GM12878 (cell line): ENCODE measurements around the gene LMF1. TPM values are rescaled to one million over a fixed set of nuclear protein-coding genes. Genes with fewer than 3 reads are reported as not detected.

Source experiments
- ATAC-seq: fragments of 200-7000 bp; cut with Tn5 transposase; 3 replicates; pipeline ENCODE4 v1.9.1; 2020; ENCODE audit warnings: mild to moderate bottlenecking, moderate library complexity
- BruUV-seq: library from RNA; stranded (reverse); fragments of 400-500 nt; replicated peaks from 2 replicates; lab custom pipeline; 2021; lab: Mats Ljungman, UMichigan
- CTCF ChIA-PET: fragments of 300-600 bp; sonication (Branson Sonifier 250); formaldehyde crosslinking; extraction: SDS; loops from one replicate; lab custom pipeline; 2021; ENCODE audit warnings: inconsistent platforms; lab: Yijun Ruan, JAX
- POLR2A ChIA-PET: fragments of 350-600 bp; formaldehyde crosslinking; extraction: SDS; loops from one replicate; lab custom pipeline; 2021; ENCODE audit warnings: inconsistent platforms; lab: Charles Lee
- RAD21 ChIA-PET: fragments of 300-600 bp; sonication (Branson Sonifier 250); formaldehyde crosslinking; loops from one replicate; lab custom pipeline; 2023; ENCODE audit warnings: antibody characterized with exemption; ENCODE audit not compliant: unreplicated experiment; lab: Charles Lee
- SMC1A ChIA-PET: fragments of 300-600 bp; sonication (Branson Sonifier 250); formaldehyde crosslinking; loops from one replicate; lab custom pipeline; 2023; ENCODE audit not compliant: unreplicated experiment, uncharacterized antibody; lab: Charles Lee
- DNase-seq: peaks from one replicate; pipeline ENCODE4 v3.0.0-alpha.2; 2011; ENCODE audit warnings: low read depth, low spot score
- FAIRE-seq: peaks from 3 replicates; lab custom pipeline; 2011; peaks lifted over from hg19 to GRCh38; lab: Jason Lieb, UNC
- H2AFZ ChIP-seq: 2 replicates; pipeline ENCODE4 v1.6.0; 2011; ENCODE audit warnings: low read depth, low read length, control low read depth; ENCODE audit not compliant: control insufficient read depth
- H3K27ac ChIP-seq: 2 replicates; pipeline ENCODE4 v1.5.1; 2011; ENCODE audit warnings: control low read depth; ENCODE audit not compliant: control insufficient read depth, insufficient read depth
- H3K27me3 ChIP-seq, 2 experiments: replicated peaks in 1 of 2; 2 replicates each; pipeline versions ENCODE4 v1.6.0 to v1.6.1; 2011; ENCODE audit warnings: low read length in 1 of 2; ENCODE audit not compliant: control insufficient read depth in 2 of 2, insufficient read depth in 2 of 2
- H3K36me3 ChIP-seq, 2 experiments: 2 replicates each; pipeline ENCODE4 v1.5.1; 2011; ENCODE audit warnings: low read length in 1 of 2; ENCODE audit not compliant: control insufficient read depth in 2 of 2, insufficient read depth in 2 of 2
- H3K4me1 ChIP-seq: 2 replicates; pipeline ENCODE4 v1.6.1; 2011; ENCODE audit warnings: mild to moderate bottlenecking, low read length, moderate library complexity, mixed read lengths; ENCODE audit not compliant: control insufficient read depth, insufficient read depth
- H3K4me2 ChIP-seq: 2 replicates; pipeline ENCODE4 v1.6.0; 2011; ENCODE audit warnings: control low read depth; ENCODE audit not compliant: control insufficient read depth, insufficient read depth
- H3K4me3 ChIP-seq: fragments of 200-600 bp; sonication (generic); 2 replicates; pipeline ENCODE4 v1.5.1; 2016
- H3K79me2 ChIP-seq: 2 replicates; pipeline ENCODE4 v1.6.0; 2011; ENCODE audit warnings: low read length; ENCODE audit not compliant: control insufficient read depth, insufficient read depth
- H3K9ac ChIP-seq: 2 replicates; pipeline ENCODE4 v1.8.0; 2011; ENCODE audit warnings: low read length, control low read depth, mixed read lengths; ENCODE audit not compliant: control insufficient read depth, insufficient read depth
- H3K9me3 ChIP-seq: replicated peaks from 3 replicates; pipeline ENCODE4 v1.5.1; 2011; ENCODE audit warnings: mild to moderate bottlenecking, low read length; ENCODE audit not compliant: control insufficient read depth, insufficient read depth
- H4K20me1 ChIP-seq: 2 replicates; pipeline ENCODE4 v1.6.0; 2011; ENCODE audit not compliant: control insufficient read depth, insufficient read depth
- ETV6 ChIP-seq, 2 experiments: fragments of 450-650 bp in 1 of 2; IDR thresholded peaks in 1 of 2; conservative IDR thresholded peaks in 1 of 2; 2 replicates each; pipeline ENCODE4 v1.6.1; 2014; ENCODE audit warnings: antibody characterized with exemption in 1 of 2, borderline replicate concordance in 1 of 2, low read depth in 1 of 2, mild to moderate bottlenecking in 1 of 2, moderate library complexity in 1 of 2
- GABPA ChIP-seq: IDR thresholded peaks from 2 replicates; pipeline ENCODE4 v1.6.1; 2014; ENCODE audit warnings: antibody characterized with exemption, low read depth, mild to moderate bottlenecking, inconsistent platforms
- JUNB ChIP-seq: IDR thresholded peaks from 2 replicates; pipeline ENCODE4 v1.6.1; 2016; ENCODE audit warnings: antibody characterized with exemption, mild to moderate bottlenecking
- JUND ChIP-seq: IDR thresholded peaks from 2 replicates; pipeline ENCODE4 v1.6.1; 2012; ENCODE audit warnings: low read depth, mild to moderate bottlenecking, low read length, improper control_type of control experiment, moderate library complexity
- KAT2A ChIP-seq: conservative IDR thresholded peaks from 2 replicates; pipeline ENCODE4 v1.6.1; 2011; ENCODE audit warnings: low read depth, low read length; ENCODE audit not compliant: control insufficient read depth
- KDM1A ChIP-seq: fragments of 200-600 bp; sonication (generic); IDR thresholded peaks from 2 replicates; pipeline ENCODE4 v1.6.1; 2016; ENCODE audit warnings: borderline replicate concordance
- SIN3A ChIP-seq: IDR thresholded peaks from 2 replicates; pipeline ENCODE4 v1.6.1; 2012; ENCODE audit warnings: low read depth, low read length, improper control_type of control experiment
- SIX5 ChIP-seq: IDR thresholded peaks from 2 replicates; pipeline ENCODE4 v1.6.1; 2011; ENCODE audit warnings: mild to moderate bottlenecking, low read depth, low read length, moderate library complexity; ENCODE audit not compliant: severe bottlenecking
- SMAD1 ChIP-seq: fragments of 450-650 bp; IDR thresholded peaks from 2 replicates; pipeline ENCODE4 v1.6.1; 2018; ENCODE audit warnings: mild to moderate bottlenecking, low read depth; ENCODE audit not compliant: partially characterized antibody
- ZNF207 ChIP-seq: fragments of 450-650 bp; IDR thresholded peaks from 2 replicates; pipeline ENCODE4 v1.6.1; 2014; ENCODE audit warnings: antibody characterized with exemption, mild to moderate bottlenecking, borderline replicate concordance
- ZNF24 ChIP-seq: fragments of 450-650 bp; IDR thresholded peaks from 2 replicates; pipeline ENCODE4 v1.6.1; 2017; ENCODE audit warnings: antibody characterized with exemption, mild to moderate bottlenecking
- ZSCAN29 ChIP-seq: fragments of 450-650 bp; IDR thresholded peaks from 2 replicates; pipeline ENCODE4 v1.6.1; 2017; ENCODE audit warnings: mild to moderate bottlenecking, moderate library complexity
- WGBS: methylation state at CpG from one replicate; pipeline ENCODE4 v1.1.6; 2016; ENCODE audit warnings: low lambda C conversion rate; ENCODE audit not compliant: insufficient replicate concordance, insufficient coverage; ENCODE audit errors: missing lambda C conversion rate; 5-methylcytosine and 5-hydroxymethylcytosine counted together
- in situ Hi-C: fragments of 300-500 bp; cut with MboI; formaldehyde crosslinking; loops from 9 replicates; pipeline ENCODE4 v1.14.3; 2018; ENCODE audit warnings: mixed read lengths
- intact Hi-C: fragments of 100-400 bp; cut with micrococcal nuclease; formaldehyde crosslinking; loops from one replicate; pipeline ENCODE4 v1.14.2; 2022; ENCODE audit not compliant: unreplicated experiment
- polyA plus RNA-seq, 11 experiments: library from polyadenylated mRNA; depleted of rRNA in 4 of 11; unstranded in 6 of 11; stranded (reverse) in 5 of 11; fragments of >200 nt; fragmentation: Nextera tagmentation in 4 of 11; fragmentation: Illumina TruSeq in 1 of 11; extraction: Ambion mirVana in 4 of 11; extraction: Trizol in 1 of 11; gene quantifications; 1 replicate in 1 of 11; 2 replicates in 10 of 11; pipeline versions ENCODE4 v1.2.1 to v1.2.3, GENCODE V29; 2011 to 2016; ENCODE audit warnings: inconsistent platforms in 2 of 11, missing spikeins in 2 of 11, low read depth in 1 of 11
- total RNA-seq, 4 experiments: library from RNA; depleted of rRNA in 3 of 4; stranded (reverse); fragments of >200 nt in 3 of 4; fragmentation: Illumina TruSeq in 1 of 4; extraction: Trizol in 1 of 4; gene quantifications; 2 replicates each; pipeline versions ENCODE4 v1.2.1 to v1.2.3, GENCODE V29; 2013 to 2021
- TF ChIP-seq, protein P1 (sequence below): fragments of 450-650 bp; IDR thresholded peaks from 2 replicates; pipeline ENCODE4 v1.6.1; 2017; ENCODE audit warnings: borderline replicate concordance
- TF ChIP-seq, protein P2 (sequence below): IDR thresholded peaks from 2 replicates; pipeline ENCODE4 v1.6.1; 2011; ENCODE audit warnings: borderline replicate concordance, low read depth, mild to moderate bottlenecking, moderate library complexity, low read length; ENCODE audit not compliant: insufficient read depth, poor library complexity, severe bottlenecking
- TF ChIP-seq, protein P3 (sequence below): IDR thresholded peaks from 2 replicates; pipeline ENCODE4 v1.6.1; 2012; ENCODE audit warnings: mild to moderate bottlenecking, low read depth, low read length
- TF ChIP-seq, protein P4 (sequence below): IDR thresholded peaks from 2 replicates; pipeline ENCODE4 v1.6.1; 2011; ENCODE audit warnings: low read depth, low read length, improper control_type of control experiment, borderline replicate concordance

The LMF1 gene
- total and polyA plus RNA-seq, 10 of the 15 experiments (the other 5 are each of a cell fraction or from before 2014, with no cell fraction given), result 0.18 to 3.2 (median 1.4) TPM; not detected in 1

DNA sequence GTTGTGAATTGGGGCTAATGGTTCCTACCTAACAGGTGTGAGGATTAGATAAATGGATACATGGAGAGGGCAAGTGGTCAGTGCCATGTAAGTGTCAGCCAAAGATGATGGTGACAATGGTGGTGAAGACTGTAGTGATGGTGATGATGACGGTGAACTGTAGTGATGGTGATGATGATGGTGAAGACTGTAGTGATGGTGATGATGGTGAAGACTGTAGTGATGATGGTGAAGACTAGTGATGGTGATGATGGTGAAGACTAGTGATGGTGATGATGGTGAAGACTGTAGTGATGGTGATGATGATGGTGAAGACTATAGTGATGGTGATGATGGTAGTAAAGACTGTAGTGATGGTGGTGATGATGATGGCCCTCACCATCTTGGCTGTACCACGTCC lies 152.2 kb downstream of the LMF1 start:
- Histone ChIP-seq H2AFZ (no peak overlapping the region), H3K4me3 (no peak overlapping the region), H3K36me3 (no peaks in the 10 kb centered on the region), H3K4me1 (no peaks in the 10 kb centered on the region), H3K27me3 (no peaks in the 10 kb centered on the region; a peak in 1 of 4 replicates), H3K9ac (no peak overlapping the region), H3K4me2 (no peak overlapping the region), H3K27ac (no peak overlapping the region), H3K9me3 (no peaks in the 10 kb centered on the region; the same call in 2 of the 3 replicates), H3K79me2 (no peaks in the 10 kb centered on the region), H4K20me1 (no peaks in the 10 kb centered on the region)
- ChIA-PET CTCF (no interaction called here), POLR2A (no interaction called here), SMC1A (no interaction called here), RAD21 (no interaction called here)
- no TSS peak for BruUV-seq
- ATAC-seq (no peak), DNase-seq (no peak), FAIRE-seq (peak; percentile 85)
- intact Hi-C loops, result no loop called here
- in situ Hi-C loops, result no loop called here
- WGBS, result 31% methylated on average over 2 of the region's 2 CpGs
- no peak for TF ChIP-seq SMAD1
- no peak for TF ChIP-seq JUND
- TF ChIP-seq GABPA, result no peak
- TF ChIP-seq SIN3A, result no peak
- TF ChIP-seq, protein P1, sequence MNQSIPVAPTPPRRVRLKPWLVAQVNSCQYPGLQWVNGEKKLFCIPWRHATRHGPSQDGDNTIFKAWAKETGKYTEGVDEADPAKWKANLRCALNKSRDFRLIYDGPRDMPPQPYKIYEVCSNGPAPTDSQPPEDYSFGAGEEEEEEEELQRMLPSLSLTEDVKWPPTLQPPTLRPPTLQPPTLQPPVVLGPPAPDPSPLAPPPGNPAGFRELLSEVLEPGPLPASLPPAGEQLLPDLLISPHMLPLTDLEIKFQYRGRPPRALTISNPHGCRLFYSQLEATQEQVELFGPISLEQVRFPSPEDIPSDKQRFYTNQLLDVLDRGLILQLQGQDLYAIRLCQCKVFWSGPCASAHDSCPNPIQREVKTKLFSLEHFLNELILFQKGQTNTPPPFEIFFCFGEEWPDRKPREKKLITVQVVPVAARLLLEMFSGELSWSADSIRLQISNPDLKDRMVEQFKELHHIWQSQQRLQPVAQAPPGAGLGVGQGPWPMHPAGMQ, result no peak
- TF ChIP-seq, protein P2, sequence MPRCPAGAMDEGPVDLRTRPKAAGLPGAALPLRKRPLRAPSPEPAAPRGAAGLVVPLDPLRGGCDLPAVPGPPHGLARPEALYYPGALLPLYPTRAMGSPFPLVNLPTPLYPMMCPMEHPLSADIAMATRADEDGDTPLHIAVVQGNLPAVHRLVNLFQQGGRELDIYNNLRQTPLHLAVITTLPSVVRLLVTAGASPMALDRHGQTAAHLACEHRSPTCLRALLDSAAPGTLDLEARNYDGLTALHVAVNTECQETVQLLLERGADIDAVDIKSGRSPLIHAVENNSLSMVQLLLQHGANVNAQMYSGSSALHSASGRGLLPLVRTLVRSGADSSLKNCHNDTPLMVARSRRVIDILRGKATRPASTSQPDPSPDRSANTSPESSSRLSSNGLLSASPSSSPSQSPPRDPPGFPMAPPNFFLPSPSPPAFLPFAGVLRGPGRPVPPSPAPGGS, result no peak
- TF ChIP-seq, protein P3, sequence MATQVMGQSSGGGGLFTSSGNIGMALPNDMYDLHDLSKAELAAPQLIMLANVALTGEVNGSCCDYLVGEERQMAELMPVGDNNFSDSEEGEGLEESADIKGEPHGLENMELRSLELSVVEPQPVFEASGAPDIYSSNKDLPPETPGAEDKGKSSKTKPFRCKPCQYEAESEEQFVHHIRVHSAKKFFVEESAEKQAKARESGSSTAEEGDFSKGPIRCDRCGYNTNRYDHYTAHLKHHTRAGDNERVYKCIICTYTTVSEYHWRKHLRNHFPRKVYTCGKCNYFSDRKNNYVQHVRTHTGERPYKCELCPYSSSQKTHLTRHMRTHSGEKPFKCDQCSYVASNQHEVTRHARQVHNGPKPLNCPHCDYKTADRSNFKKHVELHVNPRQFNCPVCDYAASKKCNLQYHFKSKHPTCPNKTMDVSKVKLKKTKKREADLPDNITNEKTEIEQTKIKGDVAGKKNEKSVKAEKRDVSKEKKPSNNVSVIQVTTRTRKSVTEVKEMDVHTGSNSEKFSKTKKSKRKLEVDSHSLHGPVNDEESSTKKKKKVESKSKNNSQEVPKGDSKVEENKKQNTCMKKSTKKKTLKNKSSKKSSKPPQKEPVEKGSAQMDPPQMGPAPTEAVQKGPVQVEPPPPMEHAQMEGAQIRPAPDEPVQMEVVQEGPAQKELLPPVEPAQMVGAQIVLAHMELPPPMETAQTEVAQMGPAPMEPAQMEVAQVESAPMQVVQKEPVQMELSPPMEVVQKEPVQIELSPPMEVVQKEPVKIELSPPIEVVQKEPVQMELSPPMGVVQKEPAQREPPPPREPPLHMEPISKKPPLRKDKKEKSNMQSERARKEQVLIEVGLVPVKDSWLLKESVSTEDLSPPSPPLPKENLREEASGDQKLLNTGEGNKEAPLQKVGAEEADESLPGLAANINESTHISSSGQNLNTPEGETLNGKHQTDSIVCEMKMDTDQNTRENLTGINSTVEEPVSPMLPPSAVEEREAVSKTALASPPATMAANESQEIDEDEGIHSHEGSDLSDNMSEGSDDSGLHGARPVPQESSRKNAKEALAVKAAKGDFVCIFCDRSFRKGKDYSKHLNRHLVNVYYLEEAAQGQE, result no peak
- no peak for TF ChIP-seq JUNB
- TF ChIP-seq SIX5, result no peak
- no peak for TF ChIP-seq ZNF207
- TF ChIP-seq ZSCAN29, result no peak
- TF ChIP-seq KDM1A, result no peak
- no peak for TF ChIP-seq ZNF24
- TF ChIP-seq ETV6 (conservative IDR thresholded peaks at IDR 0.05 in 1 of 2, IDR thresholded peaks at IDR 0.05 in 1 of 2; ENCODE audit: borderline replicate concordance in 1 of 2, low read depth in 1 of 2), result no peak
- TF ChIP-seq KAT2A, result no peak
- TF ChIP-seq, protein P4, sequence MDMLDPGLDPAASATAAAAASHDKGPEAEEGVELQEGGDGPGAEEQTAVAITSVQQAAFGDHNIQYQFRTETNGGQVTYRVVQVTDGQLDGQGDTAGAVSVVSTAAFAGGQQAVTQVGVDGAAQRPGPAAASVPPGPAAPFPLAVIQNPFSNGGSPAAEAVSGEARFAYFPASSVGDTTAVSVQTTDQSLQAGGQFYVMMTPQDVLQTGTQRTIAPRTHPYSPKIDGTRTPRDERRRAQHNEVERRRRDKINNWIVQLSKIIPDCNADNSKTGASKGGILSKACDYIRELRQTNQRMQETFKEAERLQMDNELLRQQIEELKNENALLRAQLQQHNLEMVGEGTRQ, result no peak
